HFFc6 (cell line): ENCODE measurements around the gene CRYBB1. TPM values are rescaled to one million over a fixed set of nuclear protein-coding genes. Genes with fewer than 3 reads are reported as not detected.
A peak's percentile ranks its signal among the peaks of the same experiment; 100 is the strongest.

ENCODE experiments used
- DNase-seq: peaks from one replicate; pipeline ENCODE4 v3.0.0-alpha.2; 2018
- H3K27ac Mint-ChIP-seq: 2 replicates; pipeline ENCODE4 v1.8.0; 2020; ENCODE audit warnings: mild to moderate bottlenecking, mixed read lengths
- H3K27me3 Mint-ChIP-seq: 2 replicates; pipeline ENCODE4 v1.8.0; 2021; ENCODE audit warnings: mild to moderate bottlenecking, moderate library complexity, mixed read lengths; ENCODE audit not compliant: insufficient read depth
- H3K36me3 Mint-ChIP-seq: 2 replicates; pipeline ENCODE4 v1.8.0; 2021; ENCODE audit warnings: low read depth, mixed read lengths
- H3K4me1 Mint-ChIP-seq: 2 replicates; pipeline ENCODE4 v1.8.0; 2020; ENCODE audit warnings: low read depth, mixed read lengths
- H3K4me3 Mint-ChIP-seq: 2 replicates; pipeline ENCODE4 v1.8.0; 2020; ENCODE audit warnings: mild to moderate bottlenecking, moderate library complexity, mixed read lengths
- H3K9me3 Mint-ChIP-seq: 2 replicates; pipeline ENCODE4 v1.8.0; 2020; ENCODE audit warnings: mild to moderate bottlenecking, mixed read lengths
- CTCF ChIP-seq: fragments of 200-600 bp; sonication (generic); IDR thresholded peaks from 2 replicates; pipeline ENCODE4 v1.5.0; 2021; ENCODE audit warnings: antibody characterized with exemption, mild to moderate bottlenecking
- total RNA-seq, 6 experiments: library from RNA; stranded (reverse); fragmentation: NEBNext Ultra II Directional; extraction: Animal tissue kit (Norgen Biotek cat#: 25700); gene quantifications; 2 replicates in 1 of 6; 3 replicates in 5 of 6; pipeline ENCODE4 v1.2.3, GENCODE V29; 2021

CRYBB1 gene
- total RNA-seq, 6 experiments from 2014 or later, result not detected

GRCh38 chr22:26566994-26567393, 50.8 kb downstream of the CRYBB1 start:
- peaks cover 3% of the 10 kb centered on the region for H3K27me3 Mint-ChIP-seq
- no peaks in the 10 kb centered on the region for H3K9me3 Mint-ChIP-seq
- H3K4me3 Mint-ChIP-seq, result no peak overlapping the region
- peaks cover 9% of the 10 kb centered on the region for H3K36me3 Mint-ChIP-seq
- H3K4me1 Mint-ChIP-seq, result peaks cover 20% of the 10 kb centered on the region
- no peak for DNase-seq
- no peak overlapping the region for H3K27ac Mint-ChIP-seq
- TF ChIP-seq CTCF, result no peak

GRCh38 chr22:26565889-26566288, 51.9 kb downstream of the CRYBB1 start:
- Mint-ChIP-seq H3K9me3 (no peaks in the 10 kb centered on the region), H3K27me3 (peaks cover 3% of the 10 kb centered on the region), H3K36me3 (peaks cover 9% of the 10 kb centered on the region), H3K4me1 (peaks cover 20% of the 10 kb centered on the region), H3K4me3 (no peak overlapping the region), H3K27ac (no peak overlapping the region)
- no peak for TF ChIP-seq CTCF
- no peak for DNase-seq

GRCh38 chr22:26565181-26565580, 52.6 kb downstream of the CRYBB1 start:
- no peak overlapping the region for H3K27ac Mint-ChIP-seq
- peaks cover 14% of the 10 kb centered on the region for H3K4me1 Mint-ChIP-seq
- no peak overlapping the region for H3K4me3 Mint-ChIP-seq

GRCh38 chr22:26564672-26565071, 53.2 kb downstream of the CRYBB1 start:
- Mint-ChIP-seq H3K9me3 (no peaks in the 10 kb centered on the region), H3K36me3 (peaks cover 4% of the 10 kb centered on the region), H3K4me3 (no peak overlapping the region), H3K4me1 (peaks cover 14% of the 10 kb centered on the region), H3K27me3 (peaks cover 3% of the 10 kb centered on the region), H3K27ac (no peak overlapping the region)
- TF ChIP-seq CTCF, result no peak
- no peak for DNase-seq

More at GRCh38 chr22:26565181-26565580, 52.6 kb downstream of the CRYBB1 start:
- no peak for DNase-seq
- Mint-ChIP-seq H3K9me3 (no peaks in the 10 kb centered on the region), H3K36me3 (peaks cover 4% of the 10 kb centered on the region), H3K27me3 (peaks cover 3% of the 10 kb centered on the region)
- no peak for TF ChIP-seq CTCF

- Mint-ChIP-seq H3K4me3 (no peak overlapping the region), H3K27ac (peak overlapping the region; percentile 21; the same call in 1 of the 2 replicates), H3K4me1 (peaks cover 19% of the 10 kb centered on the region), H3K36me3 (peaks cover 3% of the 10 kb centered on the region), H3K27me3 (peaks cover 3% of the 10 kb centered on the region), H3K9me3 (no peaks in the 10 kb centered on the region)
- TF ChIP-seq CTCF, result no peak
- DNase-seq, result no peak
These were observed 53.6 kb downstream of the CRYBB1 start for GRCh38 chr22:26564181-26564580.

- Mint-ChIP-seq H3K27ac (no peak overlapping the region), H3K9me3 (no peaks in the 10 kb centered on the region), H3K4me3 (no peak overlapping the region), H3K36me3 (no peaks in the 10 kb centered on the region; the same call in none of the 2 replicates), H3K4me1 (peaks cover 22% of the 10 kb centered on the region), H3K27me3 (peaks cover 3% of the 10 kb centered on the region; the same call in 1 of the 2 replicates)
- no peak for DNase-seq
- peak; percentile 11; the same call in 1 of the 2 replicates for TF ChIP-seq CTCF
These were observed 54.8 kb downstream of the CRYBB1 start for GRCh38 chr22:26563022-26563421.
